GM12878 (cell line): ENCODE results near the gene TJAP1. TPM values are rescaled to one million over a fixed set of nuclear protein-coding genes. Genes with fewer than 3 reads are reported as not detected.

Source experiments
- ATAC-seq: fragments of 200-7000 bp; cut with Tn5 transposase; 3 replicates; pipeline ENCODE4 v1.9.1; 2020; ENCODE audit warnings: mild to moderate bottlenecking, moderate library complexity
- BruUV-seq: library from RNA; stranded (reverse); fragments of 400-500 nt; replicated peaks from 2 replicates; lab custom pipeline; 2021; lab: Mats Ljungman, UMichigan
- CTCF ChIA-PET: fragments of 300-600 bp; sonication (Branson Sonifier 250); formaldehyde crosslinking; extraction: SDS; loops from one replicate; lab custom pipeline; 2021; ENCODE audit warnings: inconsistent platforms; lab: Yijun Ruan, JAX
- POLR2A ChIA-PET: fragments of 350-600 bp; formaldehyde crosslinking; extraction: SDS; loops from one replicate; lab custom pipeline; 2021; ENCODE audit warnings: inconsistent platforms; lab: Charles Lee
- RAD21 ChIA-PET: fragments of 300-600 bp; sonication (Branson Sonifier 250); formaldehyde crosslinking; loops from one replicate; lab custom pipeline; 2023; ENCODE audit warnings: antibody characterized with exemption; ENCODE audit not compliant: unreplicated experiment; lab: Charles Lee
- SMC1A ChIA-PET: fragments of 300-600 bp; sonication (Branson Sonifier 250); formaldehyde crosslinking; loops from one replicate; lab custom pipeline; 2023; ENCODE audit not compliant: unreplicated experiment, uncharacterized antibody; lab: Charles Lee
- DNase-seq: peaks from one replicate; pipeline ENCODE4 v3.0.0-alpha.2; 2011; ENCODE audit warnings: low read depth, low spot score
- FAIRE-seq: peaks from 3 replicates; lab custom pipeline; 2011; peaks lifted over from hg19 to GRCh38; lab: Jason Lieb, UNC
- H2AFZ ChIP-seq: 2 replicates; pipeline ENCODE4 v1.6.0; 2011; ENCODE audit warnings: low read depth, low read length, control low read depth; ENCODE audit not compliant: control insufficient read depth
- H3K27ac ChIP-seq: 2 replicates; pipeline ENCODE4 v1.5.1; 2011; ENCODE audit warnings: control low read depth; ENCODE audit not compliant: control insufficient read depth, insufficient read depth
- H3K27me3 ChIP-seq, 2 experiments: replicated peaks in 1 of 2; 2 replicates each; pipeline versions ENCODE4 v1.6.0 to v1.6.1; 2011; ENCODE audit warnings: low read length in 1 of 2; ENCODE audit not compliant: control insufficient read depth in 2 of 2, insufficient read depth in 2 of 2
- H3K36me3 ChIP-seq, 2 experiments: 2 replicates each; pipeline ENCODE4 v1.5.1; 2011; ENCODE audit warnings: low read length in 1 of 2; ENCODE audit not compliant: control insufficient read depth in 2 of 2, insufficient read depth in 2 of 2
- H3K4me1 ChIP-seq: 2 replicates; pipeline ENCODE4 v1.6.1; 2011; ENCODE audit warnings: mild to moderate bottlenecking, low read length, moderate library complexity, mixed read lengths; ENCODE audit not compliant: control insufficient read depth, insufficient read depth
- H3K4me2 ChIP-seq: 2 replicates; pipeline ENCODE4 v1.6.0; 2011; ENCODE audit warnings: control low read depth; ENCODE audit not compliant: control insufficient read depth, insufficient read depth
- H3K4me3 ChIP-seq: fragments of 200-600 bp; sonication (generic); 2 replicates; pipeline ENCODE4 v1.5.1; 2016
- H3K79me2 ChIP-seq: 2 replicates; pipeline ENCODE4 v1.6.0; 2011; ENCODE audit warnings: low read length; ENCODE audit not compliant: control insufficient read depth, insufficient read depth
- H3K9ac ChIP-seq: 2 replicates; pipeline ENCODE4 v1.8.0; 2011; ENCODE audit warnings: low read length, control low read depth, mixed read lengths; ENCODE audit not compliant: control insufficient read depth, insufficient read depth
- H3K9me3 ChIP-seq: replicated peaks from 3 replicates; pipeline ENCODE4 v1.5.1; 2011; ENCODE audit warnings: mild to moderate bottlenecking, low read length; ENCODE audit not compliant: control insufficient read depth, insufficient read depth
- H4K20me1 ChIP-seq: 2 replicates; pipeline ENCODE4 v1.6.0; 2011; ENCODE audit not compliant: control insufficient read depth, insufficient read depth
- BRCA1 ChIP-seq: IDR thresholded peaks from 2 replicates; pipeline ENCODE4 v1.6.1; 2011; ENCODE audit warnings: low read depth, low read length, improper control_type of control experiment
- CHD2 ChIP-seq: IDR thresholded peaks from 2 replicates; pipeline ENCODE4 v1.6.1; 2011; ENCODE audit warnings: low read depth, low read length, improper control_type of control experiment, borderline replicate concordance
- DPF2 ChIP-seq: fragments of 450-650 bp; IDR thresholded peaks from 2 replicates; pipeline ENCODE4 v1.6.1; 2017; ENCODE audit warnings: mild to moderate bottlenecking
- IKZF2 ChIP-seq, 2 experiments: fragments of 450-650 bp; IDR thresholded peaks; 2 replicates each; pipeline ENCODE4 v1.6.1; 2017; ENCODE audit warnings: mild to moderate bottlenecking in 2 of 2, moderate library complexity in 2 of 2
- MTA3 ChIP-seq: IDR thresholded peaks from 2 replicates; pipeline ENCODE4 v1.6.1; 2012; ENCODE audit warnings: low read length, inconsistent platforms, borderline replicate concordance
- NFYB ChIP-seq: IDR thresholded peaks from 2 replicates; pipeline ENCODE4 v1.6.1; 2011; ENCODE audit warnings: low read depth, mild to moderate bottlenecking, low read length, improper control_type of control experiment, moderate library complexity; ENCODE audit not compliant: insufficient read depth
- POLR2A ChIP-seq: IDR thresholded peaks from 2 replicates; pipeline ENCODE4 v1.6.1; 2011; ENCODE audit warnings: low read depth, mild to moderate bottlenecking, low read length
- POLR2AphosphoS5 ChIP-seq: IDR thresholded peaks from 2 replicates; pipeline ENCODE4 v1.6.1; 2011; ENCODE audit warnings: mild to moderate bottlenecking, low read length, inconsistent platforms
- SMAD5 ChIP-seq: IDR thresholded peaks from 2 replicates; pipeline ENCODE4 v1.6.1; 2016; ENCODE audit warnings: antibody characterized with exemption, low read depth
- USF2 ChIP-seq: IDR thresholded peaks from 2 replicates; pipeline ENCODE4 v1.6.1; 2011; ENCODE audit warnings: low read depth, low read length, improper control_type of control experiment, borderline replicate concordance
- WGBS: methylation state at CpG from one replicate; pipeline ENCODE4 v1.1.6; 2016; ENCODE audit warnings: low lambda C conversion rate; ENCODE audit not compliant: insufficient replicate concordance, insufficient coverage; ENCODE audit errors: missing lambda C conversion rate; 5-methylcytosine and 5-hydroxymethylcytosine counted together
- in situ Hi-C: fragments of 300-500 bp; cut with MboI; formaldehyde crosslinking; loops from 9 replicates; pipeline ENCODE4 v1.14.3; 2018; ENCODE audit warnings: mixed read lengths
- intact Hi-C: fragments of 100-400 bp; cut with micrococcal nuclease; formaldehyde crosslinking; loops from one replicate; pipeline ENCODE4 v1.14.2; 2022; ENCODE audit not compliant: unreplicated experiment
- polyA plus RNA-seq, 11 experiments: library from polyadenylated mRNA; depleted of rRNA in 4 of 11; unstranded in 6 of 11; stranded (reverse) in 5 of 11; fragments of >200 nt; fragmentation: Nextera tagmentation in 4 of 11; fragmentation: Illumina TruSeq in 1 of 11; extraction: Ambion mirVana in 4 of 11; extraction: Trizol in 1 of 11; gene quantifications; 1 replicate in 1 of 11; 2 replicates in 10 of 11; pipeline versions ENCODE4 v1.2.1 to v1.2.3, GENCODE V29; 2011 to 2016; ENCODE audit warnings: inconsistent platforms in 2 of 11, missing spikeins in 2 of 11, low read depth in 1 of 11
- total RNA-seq, 4 experiments: library from RNA; depleted of rRNA in 3 of 4; stranded (reverse); fragments of >200 nt in 3 of 4; fragmentation: Illumina TruSeq in 1 of 4; extraction: Trizol in 1 of 4; gene quantifications; 2 replicates each; pipeline versions ENCODE4 v1.2.1 to v1.2.3, GENCODE V29; 2013 to 2021
- TF ChIP-seq, protein P1 (sequence below): fragments of 450-650 bp; IDR thresholded peaks from 2 replicates; pipeline ENCODE4 v1.6.1; 2017; ENCODE audit warnings: antibody characterized with exemption, mild to moderate bottlenecking, moderate library complexity

Gene TJAP1
- total and polyA plus RNA-seq, 10 of the 15 experiments (the other 5 are each of a cell fraction or from before 2014, with no cell fraction given): 0.11 to 22.6 (median 12.8) TPM

- POLR2A ChIA-PET: interaction anchor here (0.6 to 2.8 kb wide), 2 partner anchors 10 to 94 kb away, joined by 3 to 7 read pairs; no protein-coding TSS in a partner anchor
- no peak for FAIRE-seq
- in situ Hi-C loops: no loop called here
- no peaks in the 10 kb centered on the region for H3K27me3 ChIP-seq
- SMC1A ChIA-PET: no interaction called here
- no peak overlapping the region for H3K27ac ChIP-seq
- RAD21 ChIA-PET: no interaction called here
- H3K79me2 ChIP-seq: peaks cover 23% of the 10 kb centered on the region
- H2AFZ ChIP-seq: no peak overlapping the region
- no TSS peak for BruUV-seq
- TF ChIP-seq POLR2A: no peak
- TF ChIP-seq POLR2AphosphoS5: 0 out of 2 replicates have a peak, but pooled peaks have one; percentile 1
- TF ChIP-seq BRCA1: no peak
- TF ChIP-seq, all 136 proteins: peak for 1
- peaks cover 35 to 38% of the 10 kb centered on the region in 2 experiments for H3K36me3 ChIP-seq
- H3K4me2 ChIP-seq: no peak overlapping the region
- CTCF ChIA-PET: interaction anchor here (0.6 kb wide), 1 partner anchor 25 kb away, joined by 3 read pairs; no protein-coding TSS in a partner anchor
- H3K9ac ChIP-seq: no peak overlapping the region
- no peaks in the 10 kb centered on the region for H3K4me1 ChIP-seq
- DNase-seq (no peak), ATAC-seq (no peak)
- H3K4me3 ChIP-seq: no peak overlapping the region
- intact Hi-C loops: no loop called here
- 98% methylated on average over 2 of the region's 2 CpGs for WGBS
- H4K20me1 ChIP-seq: no peaks in the 10 kb centered on the region
- no peaks in the 10 kb centered on the region for H3K9me3 ChIP-seq
These were observed 44.5 kb downstream of the TJAP1 start for GRCh38 chr6:43521836-43522235.

DNA sequence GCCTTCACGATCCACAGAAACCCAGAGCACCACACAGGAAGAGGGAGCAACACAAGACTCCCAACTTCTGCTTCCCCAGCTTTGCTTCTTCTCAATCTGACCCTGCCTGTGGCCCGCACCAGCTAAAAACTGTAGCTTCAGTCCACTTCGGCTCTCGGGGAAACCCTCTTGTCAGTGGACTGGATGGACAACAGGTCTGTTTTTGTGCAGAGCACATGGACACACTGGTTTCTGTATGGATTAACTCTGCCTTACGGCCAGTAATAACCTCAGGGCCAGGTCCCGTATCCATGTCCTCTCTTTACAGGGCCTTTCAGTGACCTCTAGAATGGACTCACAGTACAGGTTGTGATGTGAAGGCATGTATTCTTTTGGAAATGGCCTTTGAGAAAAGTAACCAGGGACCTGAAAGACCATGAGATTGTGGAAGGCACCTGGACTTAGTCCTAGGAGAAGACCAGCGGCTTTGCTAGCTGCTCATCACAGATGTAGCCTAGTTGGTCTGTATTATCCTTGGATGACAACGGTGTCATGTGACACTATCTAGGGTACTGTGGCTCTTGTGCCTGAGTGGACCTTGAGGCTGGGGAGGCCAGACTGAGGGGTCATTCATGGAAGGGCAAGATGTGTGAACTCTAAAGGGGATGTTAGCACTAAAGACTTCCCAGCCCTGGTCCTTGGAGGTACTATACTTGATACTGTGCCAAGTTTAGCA lies 45.3 kb downstream of the TJAP1 start:
- Histone ChIP-seq H3K4me2 (no peak overlapping the region), H3K27ac (no peak overlapping the region), H3K4me3 (no peak overlapping the region), H3K4me1 (no peaks in the 10 kb centered on the region), H3K9me3 (no peaks in the 10 kb centered on the region), H2AFZ (no peak overlapping the region), H4K20me1 (no peaks in the 10 kb centered on the region), H3K27me3 (no peaks in the 10 kb centered on the region), H3K79me2 (peaks cover 15% of the 10 kb centered on the region), H3K36me3 (peaks cover 37 to 42% of the 10 kb centered on the region in 2 experiments), H3K9ac (no peak overlapping the region)
- POLR2A ChIA-PET: no interaction called here
- WGBS: 97% methylated on average over 8 of the region's 8 CpGs
- RAD21 ChIA-PET: no interaction called here
- intact Hi-C loops: no loop called here
- no peak for DNase-seq
- no peak for FAIRE-seq
- no TSS peak for BruUV-seq
- CTCF ChIA-PET: interaction anchor here (0.6 to 0.7 kb wide), 2 partner anchors 16 to 24 kb away, joined by 3 to 4 read pairs; no protein-coding TSS in a partner anchor
- in situ Hi-C loops: no loop called here
- ATAC-seq: no peak; the same call in 2 of the 3 replicates
- SMC1A ChIA-PET: no interaction called here
- TF ChIP-seq NFYB (no peak), USF2 (no peak), IKZF2 (IDR thresholded peaks at IDR 0.05) (no peak), MTA3 (no peak), SMAD5 (0 out of 2 replicates have a peak, but pooled peaks have one; percentile 36), DPF2 (no peak), CHD2 (no peak)
- TF ChIP-seq, protein P1, sequence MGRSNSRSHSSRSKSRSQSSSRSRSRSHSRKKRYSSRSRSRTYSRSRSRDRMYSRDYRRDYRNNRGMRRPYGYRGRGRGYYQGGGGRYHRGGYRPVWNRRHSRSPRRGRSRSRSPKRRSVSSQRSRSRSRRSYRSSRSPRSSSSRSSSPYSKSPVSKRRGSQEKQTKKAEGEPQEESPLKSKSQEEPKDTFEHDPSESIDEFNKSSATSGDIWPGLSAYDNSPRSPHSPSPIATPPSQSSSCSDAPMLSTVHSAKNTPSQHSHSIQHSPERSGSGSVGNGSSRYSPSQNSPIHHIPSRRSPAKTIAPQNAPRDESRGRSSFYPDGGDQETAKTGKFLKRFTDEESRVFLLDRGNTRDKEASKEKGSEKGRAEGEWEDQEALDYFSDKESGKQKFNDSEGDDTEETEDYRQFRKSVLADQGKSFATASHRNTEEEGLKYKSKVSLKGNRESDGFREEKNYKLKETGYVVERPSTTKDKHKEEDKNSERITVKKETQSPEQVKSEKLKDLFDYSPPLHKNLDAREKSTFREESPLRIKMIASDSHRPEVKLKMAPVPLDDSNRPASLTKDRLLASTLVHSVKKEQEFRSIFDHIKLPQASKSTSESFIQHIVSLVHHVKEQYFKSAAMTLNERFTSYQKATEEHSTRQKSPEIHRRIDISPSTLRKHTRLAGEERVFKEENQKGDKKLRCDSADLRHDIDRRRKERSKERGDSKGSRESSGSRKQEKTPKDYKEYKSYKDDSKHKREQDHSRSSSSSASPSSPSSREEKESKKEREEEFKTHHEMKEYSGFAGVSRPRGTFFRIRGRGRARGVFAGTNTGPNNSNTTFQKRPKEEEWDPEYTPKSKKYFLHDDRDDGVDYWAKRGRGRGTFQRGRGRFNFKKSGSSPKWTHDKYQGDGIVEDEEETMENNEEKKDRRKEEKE: no peak
